GM21576 (cell line): ENCODE data around the gene ZSWIM8.
A peak's percentile ranks its signal among the peaks of the same experiment; 100 is the strongest.
"Not testable (repeated sequence)": the region's sequence is repeated elsewhere in the genome, so short reads cannot be mapped to it uniquely, and the experiment has no call there.

ENCODE experiments used
- ATAC-seq: cut with Tn5 transposase; IDR thresholded peaks from one replicate; pipeline ENCODE4 v1.9.1; 2021; ENCODE audit warnings: mild to moderate bottlenecking, moderate library complexity; ENCODE audit not compliant: unreplicated experiment

Gene ZSWIM8, protein sequence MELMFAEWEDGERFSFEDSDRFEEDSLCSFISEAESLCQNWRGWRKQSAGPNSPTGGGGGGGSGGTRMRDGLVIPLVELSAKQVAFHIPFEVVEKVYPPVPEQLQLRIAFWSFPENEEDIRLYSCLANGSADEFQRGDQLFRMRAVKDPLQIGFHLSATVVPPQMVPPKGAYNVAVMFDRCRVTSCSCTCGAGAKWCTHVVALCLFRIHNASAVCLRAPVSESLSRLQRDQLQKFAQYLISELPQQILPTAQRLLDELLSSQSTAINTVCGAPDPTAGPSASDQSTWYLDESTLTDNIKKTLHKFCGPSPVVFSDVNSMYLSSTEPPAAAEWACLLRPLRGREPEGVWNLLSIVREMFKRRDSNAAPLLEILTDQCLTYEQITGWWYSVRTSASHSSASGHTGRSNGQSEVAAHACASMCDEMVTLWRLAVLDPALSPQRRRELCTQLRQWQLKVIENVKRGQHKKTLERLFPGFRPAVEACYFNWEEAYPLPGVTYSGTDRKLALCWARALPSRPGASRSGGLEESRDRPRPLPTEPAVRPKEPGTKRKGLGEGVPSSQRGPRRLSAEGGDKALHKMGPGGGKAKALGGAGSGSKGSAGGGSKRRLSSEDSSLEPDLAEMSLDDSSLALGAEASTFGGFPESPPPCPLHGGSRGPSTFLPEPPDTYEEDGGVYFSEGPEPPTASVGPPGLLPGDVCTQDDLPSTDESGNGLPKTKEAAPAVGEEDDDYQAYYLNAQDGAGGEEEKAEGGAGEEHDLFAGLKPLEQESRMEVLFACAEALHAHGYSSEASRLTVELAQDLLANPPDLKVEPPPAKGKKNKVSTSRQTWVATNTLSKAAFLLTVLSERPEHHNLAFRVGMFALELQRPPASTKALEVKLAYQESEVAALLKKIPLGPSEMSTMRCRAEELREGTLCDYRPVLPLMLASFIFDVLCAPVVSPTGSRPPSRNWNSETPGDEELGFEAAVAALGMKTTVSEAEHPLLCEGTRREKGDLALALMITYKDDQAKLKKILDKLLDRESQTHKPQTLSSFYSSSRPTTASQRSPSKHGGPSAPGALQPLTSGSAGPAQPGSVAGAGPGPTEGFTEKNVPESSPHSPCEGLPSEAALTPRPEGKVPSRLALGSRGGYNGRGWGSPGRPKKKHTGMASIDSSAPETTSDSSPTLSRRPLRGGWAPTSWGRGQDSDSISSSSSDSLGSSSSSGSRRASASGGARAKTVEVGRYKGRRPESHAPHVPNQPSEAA (N-terminal part only)

DNA sequence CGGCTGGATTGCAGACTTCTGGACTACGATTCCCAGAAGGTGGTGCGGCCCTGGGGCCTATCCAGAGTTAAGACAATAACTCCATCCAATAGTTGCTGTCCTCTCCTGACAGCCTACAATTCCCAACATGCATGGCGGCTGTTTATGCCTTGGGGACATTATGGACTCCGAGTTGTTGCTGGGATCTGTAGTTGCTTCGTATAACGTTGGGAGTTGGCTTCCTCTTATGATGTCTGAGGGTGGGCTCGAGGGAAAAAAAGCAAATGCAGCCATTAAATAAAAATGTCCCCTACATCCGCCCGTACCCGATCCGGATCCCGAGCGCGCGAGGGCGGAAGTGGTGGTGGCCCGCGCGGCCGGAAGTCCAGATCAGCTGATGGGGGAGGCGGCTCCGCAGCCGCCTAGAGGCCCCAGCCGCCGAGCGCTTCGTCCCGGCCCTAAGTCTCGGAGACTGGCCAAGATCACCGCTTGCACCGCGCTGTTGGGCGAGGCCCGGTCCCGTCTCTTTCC, at the start of gene ZSWIM8:
TSS of gene ZSWIM8 (plus strand) at position 396 of the 510 bp plus-strand sequence. CDS start 273 bp downstream, outside the sequence.
- ATAC-seq: peak; percentile 69

DNA sequence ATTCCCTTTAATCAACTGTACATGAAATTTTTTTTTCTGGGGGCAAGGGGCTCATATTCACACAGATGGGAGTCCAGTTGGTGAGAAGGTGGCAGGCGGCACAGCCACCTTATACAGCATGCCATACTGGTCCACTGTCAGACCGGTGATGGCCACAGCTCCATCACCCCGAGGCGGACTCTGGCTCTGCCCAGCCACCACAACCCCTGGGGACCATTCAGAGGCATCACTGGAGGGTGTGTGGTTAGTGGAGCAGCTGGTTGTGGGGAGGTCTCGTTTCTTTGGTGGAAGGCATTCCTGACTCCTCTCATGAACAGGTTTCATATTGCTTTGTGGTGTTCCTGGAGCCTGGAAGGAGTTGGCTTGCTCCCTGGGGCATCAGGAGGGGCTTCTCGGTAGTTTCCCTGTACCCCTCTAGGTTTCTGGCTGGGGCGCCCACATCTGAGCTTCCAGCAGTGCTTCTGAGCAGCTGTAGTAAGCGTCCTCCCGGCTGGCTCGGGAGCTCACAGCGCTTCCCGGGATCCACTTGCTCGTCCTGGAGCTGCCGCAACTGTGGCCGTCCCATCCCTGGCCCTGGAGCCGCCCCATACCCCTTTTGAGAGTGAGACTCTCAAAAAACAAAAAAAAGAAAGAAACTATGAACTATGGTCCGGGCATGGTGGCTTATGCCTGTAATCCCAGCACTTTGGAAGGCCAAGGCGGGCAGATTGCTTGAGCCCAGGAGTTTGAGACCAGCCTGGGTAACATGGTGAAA, 44.7 kb upstream of the ZSWIM8 start:
- ATAC-seq: not testable (repeated sequence)

DNA sequence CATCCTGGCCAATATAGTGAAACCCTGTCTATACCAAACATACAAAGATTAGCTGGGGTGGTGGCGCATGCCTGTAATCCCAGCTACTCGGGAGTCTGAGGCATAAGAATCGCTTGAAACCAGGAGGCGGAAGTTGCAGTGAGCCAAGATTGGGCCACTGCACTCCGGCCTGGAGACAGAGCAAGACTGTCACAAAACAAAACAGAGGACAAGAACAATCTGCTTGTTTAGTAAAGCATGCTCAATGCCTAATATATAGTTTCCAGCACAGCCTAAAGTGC, 43.0 kb upstream of the ZSWIM8 start:
- no peak for ATAC-seq

DNA sequence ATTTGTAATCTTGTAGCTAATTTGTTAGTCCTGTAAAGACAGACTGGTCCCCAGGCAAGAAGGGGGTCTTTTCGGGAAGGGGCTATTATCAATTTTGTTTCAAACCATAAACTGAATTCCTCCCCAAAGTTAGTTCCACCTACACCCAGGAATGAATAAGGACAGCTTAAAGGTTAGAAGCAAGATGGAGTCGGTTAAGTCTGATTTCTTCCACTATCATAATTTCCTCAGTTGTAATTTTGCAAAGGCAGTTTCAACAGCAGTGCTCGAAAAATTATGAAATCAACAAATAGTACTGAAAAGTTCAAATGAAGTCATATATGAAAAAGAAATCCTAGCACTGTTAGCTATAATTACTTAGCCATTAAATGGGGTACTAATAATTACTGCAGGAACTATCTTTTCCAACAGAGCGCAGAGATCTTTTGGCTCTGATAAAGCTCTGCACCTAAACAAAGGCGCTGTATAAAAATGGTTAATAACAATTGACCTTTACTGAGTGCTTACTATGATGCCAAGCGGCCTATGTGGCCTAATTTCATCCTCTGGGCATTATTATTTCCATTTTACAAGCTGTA, 42.0 kb upstream of the ZSWIM8 start:
- ATAC-seq: no peak

- peak; percentile 85 for ATAC-seq
Measured at GRCh38 chr10:73743905-73744663, 41.3 kb upstream of the ZSWIM8 start, which contains the start of gene SEC24C. Gene SEC24C (plus strand): TSS chr10:73744372. CDS start chr10:73746833, 2,461 bp downstream.

DNA sequence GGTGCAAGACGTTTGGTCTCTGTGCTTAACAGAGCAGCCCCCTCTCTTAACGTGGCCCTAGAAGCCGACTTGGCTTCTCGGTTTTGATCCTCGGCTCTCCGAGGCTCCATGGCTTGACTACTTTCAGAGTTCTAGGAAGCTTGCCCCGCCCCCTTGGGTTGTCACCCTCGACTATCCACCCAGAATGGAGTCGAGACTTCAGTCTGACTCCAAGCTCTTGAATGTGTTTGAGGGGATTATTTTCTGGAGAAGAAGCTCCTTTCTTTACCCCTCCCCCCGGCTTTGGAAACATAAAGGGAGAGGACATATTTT, 40.8 kb upstream of the ZSWIM8 start:
- peak; percentile 20 for ATAC-seq

DNA sequence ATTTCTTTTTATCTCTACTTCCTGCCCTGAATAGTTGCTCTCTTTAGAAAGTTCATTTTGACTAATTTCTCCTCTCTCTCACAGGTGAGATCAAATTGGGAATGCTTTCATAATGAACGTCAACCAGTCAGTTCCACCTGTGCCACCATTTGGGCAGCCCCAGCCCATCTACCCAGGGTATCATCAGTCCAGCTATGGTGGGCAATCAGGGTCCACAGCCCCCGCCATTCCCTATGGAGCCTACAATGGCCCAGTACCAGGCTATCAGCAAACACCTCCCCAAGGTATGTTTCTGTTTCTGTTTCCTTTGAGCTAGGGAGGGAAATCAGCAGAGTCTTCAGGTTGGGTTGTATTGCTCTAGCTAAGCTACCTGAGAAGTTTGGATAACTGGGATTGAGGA, 38.7 kb upstream of the ZSWIM8 start:
- ATAC-seq: no peak

GRCh38 chr10:73750819-73751218, 34.6 kb upstream of the ZSWIM8 start:
- ATAC-seq: no peak

- ATAC-seq: no peak
Measured at GRCh38 chr10:73756183-73756582, 29.2 kb upstream of the ZSWIM8 start.

DNA sequence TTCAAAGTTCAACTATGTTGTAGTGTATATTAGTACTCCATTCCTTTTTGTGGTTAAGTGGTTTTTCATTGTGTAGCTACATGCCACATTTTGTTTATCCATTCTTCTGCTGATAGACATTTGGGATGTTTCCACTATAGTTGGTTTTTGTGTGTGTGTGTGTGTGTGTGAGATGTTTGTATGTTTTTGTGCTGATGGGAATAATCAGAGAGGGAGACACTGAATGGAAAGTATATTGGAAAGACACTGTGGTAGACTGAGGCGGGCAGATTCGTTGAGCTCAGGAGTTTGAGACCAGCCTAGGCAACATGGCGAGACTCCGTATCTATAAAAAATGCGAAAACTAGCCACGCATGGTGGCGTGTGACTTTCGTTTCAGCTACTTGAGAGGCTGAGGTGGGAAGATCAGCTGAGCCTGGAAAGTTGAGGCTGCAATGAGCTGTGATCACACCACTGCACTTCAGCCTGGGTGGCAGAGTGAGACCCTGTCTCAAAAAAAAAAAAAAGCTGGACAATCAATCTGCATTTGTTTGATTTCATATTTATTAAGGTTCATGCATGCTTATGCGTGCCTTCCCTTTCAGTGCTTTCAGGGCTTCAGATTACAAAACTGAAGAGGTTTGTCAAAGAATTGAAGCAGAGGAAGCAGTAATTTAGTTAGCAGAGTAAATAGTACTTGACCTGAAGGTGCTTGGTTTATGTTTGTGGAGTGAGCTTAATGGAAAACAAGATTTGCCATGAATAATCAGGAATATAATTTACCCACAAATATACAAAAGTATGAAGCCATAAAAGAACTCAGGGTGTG, 26.5 kb upstream of the ZSWIM8 start:
- no peak for ATAC-seq

GRCh38 chr10:73759512-73760115, 25.8 kb upstream of the ZSWIM8 start:
- no peak for ATAC-seq

DNA sequence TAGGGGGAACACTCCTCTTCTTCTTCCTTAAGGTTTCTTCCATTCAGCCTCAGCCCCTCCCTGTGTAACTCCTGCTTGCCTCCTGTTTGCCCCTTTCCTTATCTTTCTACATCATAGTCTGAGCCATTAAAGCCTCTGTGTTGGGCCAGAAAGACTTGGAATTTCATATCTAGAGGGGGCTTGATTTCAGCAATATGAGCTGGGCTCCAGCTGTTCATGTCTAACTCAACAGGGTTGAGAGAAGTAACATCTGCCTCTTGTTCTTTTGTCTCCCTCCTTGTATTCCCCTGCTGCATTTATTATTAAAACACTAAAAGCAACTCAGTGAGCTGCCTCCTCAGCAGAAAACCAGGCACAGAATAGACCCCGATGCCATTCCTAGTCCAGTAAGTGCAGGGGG, 23.6 kb upstream of the ZSWIM8 start:
- ATAC-seq: no peak

- no peak for ATAC-seq
Measured at GRCh38 chr10:73762915-73763314, 22.5 kb upstream of the ZSWIM8 start.

DNA sequence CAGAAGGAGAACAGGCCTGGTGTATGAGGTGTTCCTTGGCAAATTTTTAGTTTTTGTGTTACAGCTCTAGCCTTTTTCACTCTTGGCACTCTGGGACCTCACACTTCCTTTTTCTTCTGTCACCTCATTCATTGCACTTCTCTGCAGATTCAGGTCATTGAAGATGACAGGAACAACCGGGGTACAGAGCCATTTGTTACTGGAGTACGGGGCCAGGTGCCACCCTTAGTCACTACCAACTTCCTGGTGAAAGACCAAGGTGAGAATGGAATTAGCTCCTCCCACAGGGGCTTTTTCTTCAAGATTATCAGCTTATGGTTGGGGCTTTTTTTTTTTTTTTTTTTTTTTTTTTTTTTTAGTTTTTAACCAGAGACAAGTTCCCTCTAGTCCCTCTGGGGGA, 22.1 kb upstream of the ZSWIM8 start:
- ATAC-seq: no peak

GRCh38 chr10:73765066-73765465, 20.3 kb upstream of the ZSWIM8 start:
- ATAC-seq: no peak

DNA sequence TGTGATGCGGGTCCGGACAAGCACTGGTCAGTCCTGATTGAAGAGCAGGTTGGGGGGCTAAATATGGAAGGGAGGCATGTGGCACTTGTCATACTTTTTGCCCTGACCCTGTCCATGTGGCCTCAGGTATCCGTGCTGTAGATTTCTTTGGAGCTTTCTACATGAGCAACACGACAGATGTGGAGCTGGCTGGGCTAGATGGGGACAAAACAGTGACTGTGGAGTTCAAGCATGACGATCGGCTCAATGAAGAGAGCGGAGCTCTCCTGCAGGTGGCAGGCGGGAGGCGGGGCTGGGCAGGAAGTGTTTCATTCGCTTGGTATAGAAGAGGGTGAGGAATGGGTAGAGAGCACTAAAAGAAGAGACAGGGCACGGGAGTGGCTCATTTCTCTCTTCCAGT, 16.5 kb upstream of the ZSWIM8 start:
- ATAC-seq: no peak

- no peak for ATAC-seq
Measured at GRCh38 chr10:73769396-73769795, 16.0 kb upstream of the ZSWIM8 start.

GRCh38 chr10:73771722-73772280, 13.6 kb upstream of the ZSWIM8 start:
- peak; percentile 5 for ATAC-seq
